Thyroid gland (tissue), 4 donors: Measurements from ENCODE around the gene STK24.

Experiments used
- POLR2A ChIP-seq, 2 donors: fragments of 450-650 bp; IDR thresholded peaks; one replicate each; pipeline ENCODE4 v1.6.1; 2017; ENCODE audit warnings: antibody characterized with exemption in 2 of 2, mild to moderate bottlenecking in 2 of 2, moderate library complexity in 1 of 2
- TF ChIP-seq, protein P1 (sequence below), 6 experiments: fragments of 200-600 bp in 3 of 6; fragments of 450-650 bp in 3 of 6; sonication (generic) in 3 of 6; IDR thresholded peaks; one replicate each; pipeline ENCODE4 v1.5.1; 2016 to 2019; ENCODE audit warnings: antibody characterized with exemption in 6 of 6, mild to moderate bottlenecking in 2 of 6, inconsistent platforms in 1 of 6, moderate library complexity in 1 of 6

DNA sequence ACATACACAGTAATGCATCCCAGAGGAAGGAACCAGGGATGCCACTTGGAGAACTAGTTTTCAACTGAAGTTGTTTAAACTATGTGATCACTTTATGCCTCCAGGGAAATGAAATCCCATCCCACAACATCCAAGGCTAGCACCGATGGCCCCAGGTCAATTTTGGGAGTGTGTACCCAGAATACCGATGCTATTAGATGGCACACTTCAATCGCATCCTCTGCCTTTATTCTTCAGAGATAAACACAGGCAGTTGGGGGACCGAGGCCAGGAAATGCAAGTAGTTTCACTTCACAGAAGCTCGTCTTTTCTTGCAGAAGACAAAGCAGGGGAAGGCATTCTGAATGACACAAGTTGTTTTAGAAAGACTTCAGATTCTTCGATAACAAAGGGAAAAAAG, 13.8 kb downstream of the STK24 start:
- TF ChIP-seq, protein P1, sequence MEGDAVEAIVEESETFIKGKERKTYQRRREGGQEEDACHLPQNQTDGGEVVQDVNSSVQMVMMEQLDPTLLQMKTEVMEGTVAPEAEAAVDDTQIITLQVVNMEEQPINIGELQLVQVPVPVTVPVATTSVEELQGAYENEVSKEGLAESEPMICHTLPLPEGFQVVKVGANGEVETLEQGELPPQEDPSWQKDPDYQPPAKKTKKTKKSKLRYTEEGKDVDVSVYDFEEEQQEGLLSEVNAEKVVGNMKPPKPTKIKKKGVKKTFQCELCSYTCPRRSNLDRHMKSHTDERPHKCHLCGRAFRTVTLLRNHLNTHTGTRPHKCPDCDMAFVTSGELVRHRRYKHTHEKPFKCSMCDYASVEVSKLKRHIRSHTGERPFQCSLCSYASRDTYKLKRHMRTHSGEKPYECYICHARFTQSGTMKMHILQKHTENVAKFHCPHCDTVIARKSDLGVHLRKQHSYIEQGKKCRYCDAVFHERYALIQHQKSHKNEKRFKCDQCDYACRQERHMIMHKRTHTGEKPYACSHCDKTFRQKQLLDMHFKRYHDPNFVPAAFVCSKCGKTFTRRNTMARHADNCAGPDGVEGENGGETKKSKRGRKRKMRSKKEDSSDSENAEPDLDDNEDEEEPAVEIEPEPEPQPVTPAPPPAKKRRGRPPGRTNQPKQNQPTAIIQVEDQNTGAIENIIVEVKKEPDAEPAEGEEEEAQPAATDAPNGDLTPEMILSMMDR (IDR thresholded peaks at IDR 0.05) = no peak
- TF ChIP-seq POLR2A (IDR thresholded peaks at IDR 0.05) = no peak
